ENCODE data around the gene ANKRD9. TPM values are rescaled to one million over a fixed set of nuclear protein-coding genes. Genes with fewer than 3 reads are reported as not detected.

Gene ANKRD9
- total RNA-seq, 1 experiment from 2014 or later, result 20.5 TPM

DNA sequence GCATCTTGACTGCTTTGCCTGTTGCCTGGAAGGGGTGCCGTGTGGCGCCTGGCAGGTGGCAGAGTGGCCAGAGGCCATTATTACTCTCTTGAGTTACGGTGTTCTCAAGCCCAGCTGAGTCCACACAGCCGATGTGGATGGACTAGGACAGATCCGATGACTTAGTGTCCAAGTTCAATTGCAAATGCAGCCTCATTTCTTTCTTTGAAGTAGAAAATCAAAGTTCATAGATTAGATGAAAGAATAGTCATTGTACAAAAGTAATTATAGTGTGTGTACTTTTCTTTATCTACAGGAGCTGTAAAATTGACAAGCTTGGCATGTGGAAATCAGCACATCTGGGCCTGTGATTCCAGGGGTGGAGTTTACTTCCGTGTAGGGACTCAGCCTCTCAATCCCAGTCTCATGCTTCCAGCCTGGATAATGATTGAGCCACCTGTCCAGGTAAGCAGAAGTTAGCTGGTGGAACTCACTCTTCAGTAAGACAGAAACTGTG, 44.7 kb downstream of the ANKRD9 start:
- Histone ChIP-seq H3K9me3 (replicated peaks) (no peaks in the 10 kb centered on the region), H3K27ac (no peak overlapping the region), H3K4me1 (peaks cover 17% of the 10 kb centered on the region), H3K4me3 (no peak overlapping the region), H3K27me3 (no peaks in the 10 kb centered on the region), H3K36me3 (peaks cover 3% of the 10 kb centered on the region)
- no peak for DNase-seq

DNA sequence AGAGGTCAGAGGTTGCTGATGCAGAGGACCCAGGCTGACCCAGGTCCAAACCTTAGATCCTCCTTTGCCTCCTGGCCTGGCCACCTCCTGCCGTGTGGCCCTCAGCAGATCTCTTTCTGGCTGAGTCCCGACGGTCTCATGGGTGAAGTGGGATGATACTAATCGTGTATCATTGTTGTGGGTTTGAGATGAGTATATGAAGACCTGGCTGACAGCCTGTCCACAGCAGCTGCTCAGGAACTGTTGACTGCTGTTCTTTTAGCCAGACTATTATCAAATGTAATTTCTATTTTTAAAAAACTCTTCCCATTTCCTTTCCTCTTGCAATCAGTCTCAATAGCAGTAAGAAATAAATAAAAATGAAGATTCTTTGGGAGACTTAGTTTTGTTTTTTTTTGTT, 45.6 kb downstream of the ANKRD9 start:
- DNase-seq, result no peak
- no peak overlapping the region for H3K4me3 ChIP-seq
- no peaks in the 10 kb centered on the region for H3K9me3 ChIP-seq (replicated peaks)
- H3K36me3 ChIP-seq, result peaks cover 3% of the 10 kb centered on the region
- no peak overlapping the region for H3K27ac ChIP-seq
- H3K4me1 ChIP-seq, result peaks cover 17% of the 10 kb centered on the region
- H3K27me3 ChIP-seq, result no peaks in the 10 kb centered on the region

GRCh38 chr14:102462391-102462790, 47.2 kb downstream of the ANKRD9 start:
- Histone ChIP-seq H3K4me3 (no peak overlapping the region), H3K9me3 (replicated peaks) (no peaks in the 10 kb centered on the region), H3K36me3 (no peaks in the 10 kb centered on the region; the same call in 1 of the 2 replicates), H3K27ac (peak overlapping the region; percentile 16; the same call in 1 of the 2 replicates), H3K27me3 (no peaks in the 10 kb centered on the region), H3K4me1 (peaks cover 17% of the 10 kb centered on the region)
- DNase-seq, result peak; percentile 18 to 53

- Histone ChIP-seq H3K9me3 (replicated peaks) (no peaks in the 10 kb centered on the region), H3K27me3 (no peaks in the 10 kb centered on the region), H3K4me1 (peaks cover 17% of the 10 kb centered on the region), H3K36me3 (peaks cover 2% of the 10 kb centered on the region), H3K4me3 (no peak overlapping the region), H3K27ac (peak overlapping the region; percentile 16; the same call in 1 of the 2 replicates)
- peak; percentile 51 to 59 for DNase-seq
Observed at GRCh38 chr14:102461490-102462338, 47.9 kb downstream of the ANKRD9 start.

GRCh38 chr14:102457509-102457908, 52.1 kb downstream of the ANKRD9 start:
- Histone ChIP-seq H3K4me1 (peaks cover 15% of the 10 kb centered on the region), H3K36me3 (peaks cover 5% of the 10 kb centered on the region; the same call in 1 of the 2 replicates), H3K4me3 (no peak overlapping the region), H3K9me3 (replicated peaks) (no peaks in the 10 kb centered on the region), H3K27ac (no peak overlapping the region), H3K27me3 (no peaks in the 10 kb centered on the region)
- DNase-seq, result no peak

DNA sequence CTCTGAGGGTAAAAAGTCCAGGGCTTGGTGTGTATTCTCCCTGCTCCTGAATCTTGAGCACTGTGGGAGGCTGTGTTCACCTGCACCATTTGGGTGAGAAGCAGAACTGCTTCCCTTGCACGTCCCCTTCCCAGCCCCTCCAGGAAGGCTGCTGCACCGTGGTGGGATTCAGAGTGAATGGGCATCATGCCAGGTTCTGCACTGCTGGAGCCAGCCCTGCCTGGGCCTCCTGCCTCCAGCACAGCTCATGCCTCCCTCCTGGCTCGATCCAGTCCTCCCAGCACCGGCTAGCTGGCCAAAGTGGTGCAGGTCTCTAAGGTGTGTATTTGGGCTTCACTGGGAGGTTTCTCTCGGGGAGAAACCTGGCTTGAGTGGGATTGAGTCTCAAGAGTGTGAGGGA, 54.9 kb downstream of the ANKRD9 start:
- DNase-seq, result no peak
- Histone ChIP-seq H3K36me3 (peaks cover 14% of the 10 kb centered on the region), H3K27me3 (no peaks in the 10 kb centered on the region), H3K27ac (no peak overlapping the region), H3K9me3 (replicated peaks) (no peaks in the 10 kb centered on the region), H3K4me3 (no peak overlapping the region), H3K4me1 (no peaks in the 10 kb centered on the region)

DNA sequence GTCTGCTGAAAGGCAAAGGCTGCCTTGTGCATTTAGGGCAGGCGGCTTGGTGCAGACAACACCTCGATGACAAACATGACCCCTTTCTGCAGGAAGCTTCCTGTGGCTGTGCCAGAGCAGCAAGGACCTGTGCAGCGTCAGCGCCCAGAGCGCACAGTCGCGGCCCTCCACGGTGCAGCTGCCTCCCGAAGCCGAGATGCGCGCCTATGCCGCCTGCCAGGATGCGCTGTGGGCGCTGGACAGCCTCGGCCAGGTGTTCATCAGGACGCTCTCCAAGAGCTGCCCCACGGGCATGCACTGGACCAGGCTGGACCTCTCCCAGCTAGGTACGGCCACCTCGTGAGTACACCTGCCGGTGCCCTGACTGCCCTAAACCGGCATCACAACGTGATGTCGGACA, 57.3 kb downstream of the ANKRD9 start:
- Histone ChIP-seq H3K9me3 (replicated peaks) (no peaks in the 10 kb centered on the region), H3K27ac (no peak overlapping the region), H3K4me3 (no peak overlapping the region), H3K36me3 (peaks cover 21% of the 10 kb centered on the region), H3K27me3 (no peaks in the 10 kb centered on the region), H3K4me1 (no peaks in the 10 kb centered on the region)
- DNase-seq, result no peak

Other genes with a start within 250 kb of the ANKRD9 start
- gene MOK, start 204.6 kb downstream of the ANKRD9 start, total RNA-seq (2014; rRNA removed; shearing (Covaris generic)), result 5.8 and 5.9 TPM in 2 replicates
- gene ZNF839, start 190.0 kb downstream of the ANKRD9 start, total RNA-seq (2014; rRNA removed; shearing (Covaris generic)), result 4.0 and 4.2 TPM in 2 replicates
- 42.7 and 48.4 TPM in 2 replicates for gene CINP, start 146.9 kb downstream of the ANKRD9 start, total RNA-seq (2014; rRNA removed; shearing (Covaris generic))
- 8.6 and 9.1 TPM in 2 replicates for gene TECPR2, start 146.8 kb downstream of the ANKRD9 start, total RNA-seq (2014; rRNA removed; shearing (Covaris generic))
- 16.7 and 18.2 TPM in 2 replicates for gene RCOR1, start 82.9 kb upstream of the ANKRD9 start, total RNA-seq (2014; rRNA removed; shearing (Covaris generic))

Measured in SJCRH30 (cell line).